ENCODE data around the gene PTGDR. TPM values are rescaled to one million over a fixed set of nuclear protein-coding genes. Genes with fewer than 3 reads are reported as not detected.

Gene PTGDR, protein sequence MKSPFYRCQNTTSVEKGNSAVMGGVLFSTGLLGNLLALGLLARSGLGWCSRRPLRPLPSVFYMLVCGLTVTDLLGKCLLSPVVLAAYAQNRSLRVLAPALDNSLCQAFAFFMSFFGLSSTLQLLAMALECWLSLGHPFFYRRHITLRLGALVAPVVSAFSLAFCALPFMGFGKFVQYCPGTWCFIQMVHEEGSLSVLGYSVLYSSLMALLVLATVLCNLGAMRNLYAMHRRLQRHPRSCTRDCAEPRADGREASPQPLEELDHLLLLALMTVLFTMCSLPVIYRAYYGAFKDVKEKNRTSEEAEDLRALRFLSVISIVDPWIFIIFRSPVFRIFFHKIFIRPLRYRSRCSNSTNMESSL
- total RNA-seq, result not detected in 2 replicates

DNA sequence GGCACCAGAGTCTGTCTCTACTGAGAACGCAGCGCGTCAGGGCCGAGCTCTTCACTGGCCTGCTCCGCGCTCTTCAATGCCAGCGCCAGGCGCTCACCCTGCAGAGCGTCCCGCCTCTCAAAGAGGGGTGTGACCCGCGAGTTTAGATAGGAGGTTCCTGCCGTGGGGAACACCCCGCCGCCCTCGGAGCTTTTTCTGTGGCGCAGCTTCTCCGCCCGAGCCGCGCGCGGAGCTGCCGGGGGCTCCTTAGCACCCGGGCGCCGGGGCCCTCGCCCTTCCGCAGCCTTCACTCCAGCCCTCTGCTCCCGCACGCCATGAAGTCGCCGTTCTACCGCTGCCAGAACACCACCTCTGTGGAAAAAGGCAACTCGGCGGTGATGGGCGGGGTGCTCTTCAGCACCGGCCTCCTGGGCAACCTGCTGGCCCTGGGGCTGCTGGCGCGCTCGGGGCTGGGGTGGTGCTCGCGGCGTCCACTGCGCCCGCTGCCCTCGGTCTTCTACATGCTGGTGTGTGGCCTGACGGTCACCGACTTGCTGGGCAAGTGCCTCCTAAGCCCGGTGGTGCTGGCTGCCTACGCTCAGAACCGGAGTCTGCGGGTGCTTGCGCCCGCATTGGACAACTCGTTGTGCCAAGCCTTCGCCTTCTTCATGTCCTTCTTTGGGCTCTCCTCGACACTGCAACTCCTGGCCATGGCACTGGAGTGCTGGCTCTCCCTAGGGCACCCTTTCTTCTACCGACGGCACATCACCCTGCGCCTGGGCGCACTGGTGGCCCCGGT is at the start of gene PTGDR:
Gene PTGDR (plus strand): TSS at position 198 of the 778 bp plus-strand sequence. CDS start 117 bp downstream, at position 315.
- TF ChIP-seq, protein P1, sequence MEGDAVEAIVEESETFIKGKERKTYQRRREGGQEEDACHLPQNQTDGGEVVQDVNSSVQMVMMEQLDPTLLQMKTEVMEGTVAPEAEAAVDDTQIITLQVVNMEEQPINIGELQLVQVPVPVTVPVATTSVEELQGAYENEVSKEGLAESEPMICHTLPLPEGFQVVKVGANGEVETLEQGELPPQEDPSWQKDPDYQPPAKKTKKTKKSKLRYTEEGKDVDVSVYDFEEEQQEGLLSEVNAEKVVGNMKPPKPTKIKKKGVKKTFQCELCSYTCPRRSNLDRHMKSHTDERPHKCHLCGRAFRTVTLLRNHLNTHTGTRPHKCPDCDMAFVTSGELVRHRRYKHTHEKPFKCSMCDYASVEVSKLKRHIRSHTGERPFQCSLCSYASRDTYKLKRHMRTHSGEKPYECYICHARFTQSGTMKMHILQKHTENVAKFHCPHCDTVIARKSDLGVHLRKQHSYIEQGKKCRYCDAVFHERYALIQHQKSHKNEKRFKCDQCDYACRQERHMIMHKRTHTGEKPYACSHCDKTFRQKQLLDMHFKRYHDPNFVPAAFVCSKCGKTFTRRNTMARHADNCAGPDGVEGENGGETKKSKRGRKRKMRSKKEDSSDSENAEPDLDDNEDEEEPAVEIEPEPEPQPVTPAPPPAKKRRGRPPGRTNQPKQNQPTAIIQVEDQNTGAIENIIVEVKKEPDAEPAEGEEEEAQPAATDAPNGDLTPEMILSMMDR (conservative IDR thresholded peaks at IDR 0.05; ENCODE audit: low read depth, low read length), result no peak
- H3K4me3 ChIP-seq (ENCODE audit: low read depth, low read length), result no peak within 1 kb of the TSS
- no peak for DNase-seq (ENCODE audit: low read depth)

- no peak overlapping the region for H3K4me3 ChIP-seq (ENCODE audit: low read depth, low read length)
- TF ChIP-seq, protein P1 (conservative IDR thresholded peaks at IDR 0.05; ENCODE audit: low read depth, low read length), result no peak
- DNase-seq (ENCODE audit: low read depth), result no peak
Observed at GRCh38 chr14:52219488-52220084, 47.9 kb upstream of the PTGDR start.

DNA sequence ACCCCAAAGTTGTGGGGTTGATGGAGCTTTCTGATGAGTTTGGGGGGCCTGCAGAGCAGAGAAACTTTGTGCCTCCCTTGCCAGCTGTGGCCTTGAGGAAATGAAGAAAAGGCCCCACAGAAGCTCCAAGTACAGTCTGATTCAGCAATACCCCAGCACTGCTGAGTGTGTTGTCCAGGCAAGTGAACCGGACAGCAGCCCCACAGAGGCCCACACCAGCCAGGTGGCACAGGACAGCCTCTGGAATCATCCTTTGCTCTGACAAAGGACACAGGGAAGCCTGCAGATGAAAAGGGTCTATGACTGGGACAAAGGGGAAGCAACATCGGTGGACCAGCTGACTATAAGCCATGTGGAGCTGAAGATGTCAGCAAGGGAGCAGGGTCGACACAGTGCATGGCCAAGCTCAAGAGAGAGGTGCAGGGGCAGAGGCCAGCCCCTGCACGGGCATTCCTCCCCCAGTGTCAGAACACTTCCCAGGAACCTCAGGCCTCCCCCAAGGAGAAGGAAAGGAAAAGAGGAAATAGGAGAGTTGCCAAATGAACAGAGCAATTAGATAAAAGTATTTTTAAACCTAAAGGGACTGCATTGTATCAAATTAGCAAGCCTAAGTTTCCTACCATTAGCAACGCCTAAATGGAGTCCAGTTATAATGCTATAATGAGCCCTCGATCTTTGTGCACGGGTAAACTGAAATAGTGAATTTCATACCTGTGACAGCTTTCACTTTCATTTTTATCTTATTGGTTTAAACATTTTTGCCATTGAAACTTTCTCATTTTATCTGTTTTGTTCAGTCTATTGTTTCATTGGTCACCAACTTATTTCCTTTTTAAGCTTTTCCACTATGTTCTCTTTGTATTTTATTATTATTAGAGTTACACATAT is 46.3 kb upstream of the PTGDR start:
- H3K4me3 ChIP-seq (ENCODE audit: low read depth, low read length), result no peak overlapping the region
- no peak for DNase-seq (ENCODE audit: low read depth)
- TF ChIP-seq, protein P1 (conservative IDR thresholded peaks at IDR 0.05; ENCODE audit: low read depth, low read length), result no peak

- TF ChIP-seq, protein P1 (conservative IDR thresholded peaks at IDR 0.05; ENCODE audit: low read depth, low read length), result no peak
- H3K4me3 ChIP-seq (ENCODE audit: low read depth, low read length), result no peak overlapping the region
- DNase-seq (ENCODE audit: low read depth), result no peak
Observed at GRCh38 chr14:52222901-52223300, 44.6 kb upstream of the PTGDR start.

GRCh38 chr14:52227619-52228222 is 39.8 kb upstream of the PTGDR start:
- DNase-seq (ENCODE audit: low read depth), result no peak
- TF ChIP-seq, protein P1 (conservative IDR thresholded peaks at IDR 0.05; ENCODE audit: low read depth, low read length), result no peak

DNA sequence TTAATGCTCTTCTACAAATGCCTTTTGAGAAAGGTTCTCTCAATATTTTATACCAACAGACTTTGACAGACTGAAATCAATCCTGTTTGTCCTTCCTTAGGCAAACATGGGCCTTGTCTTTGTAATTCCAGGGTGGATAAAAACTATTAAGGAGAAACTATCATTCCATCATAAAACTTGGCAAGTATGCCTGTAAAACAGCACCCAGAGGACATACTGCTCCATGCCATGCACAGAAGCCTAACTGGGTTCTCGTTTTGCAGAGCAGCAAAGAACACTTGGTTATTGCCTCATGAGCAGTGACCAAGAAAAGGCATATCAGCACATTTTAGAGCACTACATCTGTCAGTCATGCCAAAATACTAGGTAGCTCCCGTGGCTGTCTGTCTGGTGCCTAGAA is 33.8 kb upstream of the PTGDR start:
- H3K4me3 ChIP-seq (ENCODE audit: low read depth, low read length), result no peak overlapping the region
- TF ChIP-seq, protein P1 (conservative IDR thresholded peaks at IDR 0.05; ENCODE audit: low read depth, low read length), result no peak
- DNase-seq (ENCODE audit: low read depth), result no peak

More at GRCh38 chr14:52227619-52228222, 39.8 kb upstream of the PTGDR start:
- H3K4me3 ChIP-seq (ENCODE audit: low read depth, low read length), result no peak overlapping the region

All from epithelial cell of proximal tubule (primary cell).